SH-SY5Y (cell line): ENCODE results near the gene BOLA2B.

ENCODE experiments used
- GATA2 ChIP-seq: IDR thresholded peaks from 2 replicates; pipeline ENCODE4 v1.6.1; 2011; ENCODE audit warnings: mild to moderate bottlenecking, low read depth, low read length
- GATA3 ChIP-seq: IDR thresholded peaks from 2 replicates; pipeline ENCODE4 v1.6.1; 2011; ENCODE audit warnings: low read depth, mild to moderate bottlenecking, low read length, moderate library complexity

DNA sequence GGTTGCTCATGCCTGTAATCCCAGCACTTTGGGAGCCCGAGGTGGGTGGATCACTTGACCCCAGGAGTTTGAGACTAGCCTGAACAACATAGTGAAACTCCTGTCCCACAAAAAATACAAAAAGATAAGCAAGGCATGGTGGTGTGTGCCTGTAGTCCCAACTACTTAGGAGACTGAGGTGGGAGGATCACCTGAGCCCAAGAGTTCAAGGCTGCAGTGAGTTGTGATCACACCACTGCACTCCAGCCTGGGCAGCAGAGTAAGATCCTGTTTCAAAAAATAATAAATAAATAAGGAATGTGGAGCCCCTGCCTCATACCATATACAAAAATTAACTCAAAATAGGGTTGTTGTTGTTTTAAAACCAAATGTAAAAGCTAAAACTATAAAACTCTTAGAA lies 36.3 kb downstream of the BOLA2B start:
- TF ChIP-seq GATA3: no peak
- no peak for TF ChIP-seq GATA2
